ENCODE data around the gene RDH12.

Gene RDH12

GRCh38 chr14:67698179-67698578, 3.5 kb upstream of the RDH12 start:
- H3K9me3 ChIP-seq (ENCODE audit: low read length): no peaks in the 10 kb centered on the region
- peaks cover 21% of the 10 kb centered on the region for H3K79me2 ChIP-seq (ENCODE audit: insufficient read depth, low read length)
- peaks cover 10% of the 10 kb centered on the region for H3K4me1 ChIP-seq (ENCODE audit: insufficient read depth, low read length, severe bottlenecking)
- H3K27me3 ChIP-seq (ENCODE audit: insufficient read depth, low read length): no peaks in the 10 kb centered on the region
- no peak overlapping the region for H3K27ac ChIP-seq (ENCODE audit: low read depth, low read length, poor library complexity, severe bottlenecking)
- no peak for TF ChIP-seq EZH2 (IDR thresholded peaks at IDR 0.05; ENCODE audit: borderline replicate concordance, low read length)
- TF ChIP-seq CTCF (IDR thresholded peaks at IDR 0.05; ENCODE audit: low read length): no peak
- H3K36me3 ChIP-seq (ENCODE audit: insufficient read depth, low read length): peaks cover 4% of the 10 kb centered on the region; the same call in 1 of the 2 replicates
- H3K4me2 ChIP-seq (ENCODE audit: low read length): no peak overlapping the region
- H2AFZ ChIP-seq (ENCODE audit: low read length): no peak overlapping the region
- H3K9me2 ChIP-seq (ENCODE audit: low read depth, low read length): no peaks in the 10 kb centered on the region
- H3F3A ChIP-seq (ENCODE audit: insufficient read depth, low read length): no peaks in the 10 kb centered on the region
- H3K4me3 ChIP-seq (ENCODE audit: low read depth, low read length, poor library complexity, severe bottlenecking): no peak overlapping the region
- no peak overlapping the region for H3K9ac ChIP-seq (ENCODE audit: low read length)
- no peaks in the 10 kb centered on the region for H4K20me1 ChIP-seq (ENCODE audit: insufficient read depth, low read length)

- Histone ChIP-seq H3K9ac (ENCODE audit: low read length) (no peak overlapping the region), H3K27ac (ENCODE audit: low read depth, low read length, poor library complexity, severe bottlenecking) (no peak overlapping the region), H3K9me3 (ENCODE audit: low read length) (peaks cover 7% of the 10 kb centered on the region), H3K27me3 (ENCODE audit: insufficient read depth, low read length) (no peaks in the 10 kb centered on the region), H3K4me2 (ENCODE audit: low read length) (no peak overlapping the region), H4K20me1 (ENCODE audit: insufficient read depth, low read length) (no peaks in the 10 kb centered on the region), H2AFZ (ENCODE audit: low read length) (no peak overlapping the region), H3K9me2 (ENCODE audit: low read depth, low read length) (no peaks in the 10 kb centered on the region), H3F3A (ENCODE audit: insufficient read depth, low read length) (no peaks in the 10 kb centered on the region), H3K79me2 (ENCODE audit: insufficient read depth, low read length) (no peaks in the 10 kb centered on the region), H3K4me1 (ENCODE audit: insufficient read depth, low read length, severe bottlenecking) (no peaks in the 10 kb centered on the region), H3K4me3 (ENCODE audit: low read depth, low read length, poor library complexity, severe bottlenecking) (no peak overlapping the region), H3K36me3 (ENCODE audit: insufficient read depth, low read length) (no peaks in the 10 kb centered on the region)
- TF ChIP-seq EZH2 (IDR thresholded peaks at IDR 0.05; ENCODE audit: borderline replicate concordance, low read length) (no peak), CTCF (IDR thresholded peaks at IDR 0.05; ENCODE audit: low read length) (no peak)
Measured at GRCh38 chr14:67703997-67704396, 2.3 kb downstream of the RDH12 start.

DNA sequence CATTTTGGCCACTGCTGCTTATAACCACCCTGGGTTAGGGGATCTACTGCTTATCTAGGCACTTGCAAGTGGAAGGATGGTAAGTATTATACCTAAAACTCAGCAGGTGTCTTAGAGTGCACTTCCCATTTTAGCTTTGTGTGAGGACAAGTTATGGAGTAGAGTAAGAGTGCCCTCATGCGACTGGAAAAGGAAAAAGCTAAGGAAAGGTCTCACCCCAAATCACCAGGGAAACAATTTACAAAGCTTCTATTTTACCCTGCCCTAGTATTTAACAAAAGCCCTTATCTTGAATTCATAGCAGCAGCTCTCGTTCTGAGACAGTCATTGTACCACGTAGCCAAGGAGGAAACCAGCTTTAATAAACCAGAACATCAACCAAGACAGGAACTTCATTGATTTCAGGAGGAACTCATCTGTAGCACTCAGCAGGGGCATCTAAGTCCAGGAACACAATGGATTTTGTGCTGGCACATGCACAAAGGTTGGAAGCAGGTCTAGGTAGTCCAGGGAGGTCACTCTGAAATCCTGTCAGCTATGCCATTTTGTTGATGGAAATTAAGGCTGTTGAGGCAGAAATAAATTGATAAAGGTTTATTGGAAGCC, 2.9 kb downstream of the RDH12 start:
- Histone ChIP-seq H3K36me3 (ENCODE audit: insufficient read depth, low read length) (no peaks in the 10 kb centered on the region), H3F3A (ENCODE audit: insufficient read depth, low read length) (no peaks in the 10 kb centered on the region), H3K27ac (ENCODE audit: low read depth, low read length, poor library complexity, severe bottlenecking) (no peak overlapping the region), H2AFZ (ENCODE audit: low read length) (no peak overlapping the region), H3K4me3 (ENCODE audit: low read depth, low read length, poor library complexity, severe bottlenecking) (no peak overlapping the region), H3K9ac (ENCODE audit: low read length) (no peak overlapping the region), H3K4me1 (ENCODE audit: insufficient read depth, low read length, severe bottlenecking) (no peaks in the 10 kb centered on the region), H3K9me3 (ENCODE audit: low read length) (peaks cover 11% of the 10 kb centered on the region), H3K79me2 (ENCODE audit: insufficient read depth, low read length) (no peaks in the 10 kb centered on the region), H4K20me1 (ENCODE audit: insufficient read depth, low read length) (no peaks in the 10 kb centered on the region), H3K9me2 (ENCODE audit: low read depth, low read length) (no peaks in the 10 kb centered on the region), H3K27me3 (ENCODE audit: insufficient read depth, low read length) (no peaks in the 10 kb centered on the region), H3K4me2 (ENCODE audit: low read length) (no peak overlapping the region)
- TF ChIP-seq CTCF (IDR thresholded peaks at IDR 0.05; ENCODE audit: low read length) (peak; percentile 76), EZH2 (IDR thresholded peaks at IDR 0.05; ENCODE audit: borderline replicate concordance, low read length) (no peak)

All from OCI-LY1 (cell line).